K562 (cell line): ENCODE measurements around the gene C1D. TPM values are rescaled to one million over a fixed set of nuclear protein-coding genes. Genes with fewer than 3 reads are reported as not detected.

Experiments used
- CREB1 ChIP-seq, 2 experiments: sonication (generic) in 1 of 2; formaldehyde crosslinking in 1 of 2; IDR thresholded peaks; 2 replicates each; pipeline versions ENCODE4 v1.6.1 to v1.8.0; 2012 to 2022; ENCODE audit warnings: inconsistent platforms in 1 of 2, mild to moderate bottlenecking in 1 of 2, missing genetic modification reagents in 1 of 2, moderate library complexity in 1 of 2
- CXXC5 ChIP-seq: fragments of 250-450 bp; sonication (Bioruptor Pico); IDR thresholded peaks from 2 replicates; pipeline ENCODE4 v1.8.0; 2022; ENCODE audit warnings: inconsistent platforms, mild to moderate bottlenecking, moderate library complexity
- DDX20 ChIP-seq: fragments of 450-650 bp; IDR thresholded peaks from 2 replicates; pipeline ENCODE4 v1.6.1; 2016; ENCODE audit warnings: missing genetic modification characterization, low read depth, mild to moderate bottlenecking, missing compliant biosample characterization, moderate library complexity
- HDAC6 ChIP-seq: IDR thresholded peaks from 2 replicates; pipeline ENCODE4 v1.6.1; 2012; ENCODE audit warnings: low read depth, mild to moderate bottlenecking, control low read depth, inconsistent platforms, low read length, moderate library complexity
- NCOR1 ChIP-seq: fragments of 450-650 bp; IDR thresholded peaks from 2 replicates; pipeline ENCODE4 v1.6.1; 2016; ENCODE audit warnings: mild to moderate bottlenecking, moderate library complexity
- NFE2 ChIP-seq: IDR thresholded peaks from 2 replicates; pipeline ENCODE4 v1.6.1; 2014; ENCODE audit warnings: antibody characterized with exemption, low read depth
- STAT5A ChIP-seq: IDR thresholded peaks from 2 replicates; pipeline ENCODE4 v1.6.1; 2012; ENCODE audit warnings: low read length, inconsistent platforms, borderline replicate concordance
- ZBED1 ChIP-seq: IDR thresholded peaks from 2 replicates; pipeline ENCODE4 v1.6.1; 2014
- polyA plus RNA-seq, 8 experiments: library from polyadenylated mRNA; depleted of rRNA in 4 of 8; stranded (reverse) in 5 of 8; unstranded in 3 of 8; fragments of >200 nt; fragmentation: Nextera tagmentation in 2 of 8; fragmentation: Illumina TruSeq in 1 of 8; extraction: Ambion mirVana in 2 of 8; extraction: Trizol in 1 of 8; gene quantifications; 2 replicates each; pipeline versions ENCODE4 v1.2.1 to v1.2.3, GENCODE V29; 2011 to 2014; ENCODE audit warnings: inconsistent platforms in 1 of 8, missing spikeins in 1 of 8
- total RNA-seq, 7 experiments: library from RNA; depleted of rRNA in 6 of 7; stranded (reverse); fragments of >200 nt in 6 of 7; fragmentation: Illumina TruSeq in 2 of 7; extraction: Trizol in 2 of 7; gene quantifications; 2 replicates each; pipeline versions ENCODE4 v1.2.1 to v1.2.3, GENCODE V29; 2011 to 2021; ENCODE audit warnings: low replicate concordance in 1 of 7
- TF ChIP-seq, protein P1 (sequence below): sonication (generic); formaldehyde crosslinking; IDR thresholded peaks from 2 replicates; pipeline ENCODE4 v1.8.1; 2023; ENCODE audit warnings: missing genetic modification reagents, mild to moderate bottlenecking, borderline replicate concordance
- TF ChIP-seq, protein P2 (sequence below), 3 experiments: fragments of 200-800 bp in 1 of 3; fragments of 250-450 bp in 1 of 3; fragments of 450-650 bp in 1 of 3; sonication (Bioruptor Pico) in 1 of 3; sonication (Bioruptor generic) in 1 of 3; formaldehyde crosslinking in 1 of 3; IDR thresholded peaks; 2 replicates each; pipeline versions ENCODE4 v1.6.1 to v1.8.0; 2016 to 2022; ENCODE audit warnings: mild to moderate bottlenecking in 2 of 3, missing genetic modification characterization in 2 of 3, missing compliant biosample characterization in 1 of 3, moderate library complexity in 1 of 3
- TF ChIP-seq, protein P3 (sequence below), 2 experiments: fragments of 150-350 bp in 1 of 2; IDR thresholded peaks; 2 replicates each; pipeline ENCODE4 v1.6.1; 2012 to 2016; ENCODE audit warnings: low read depth in 2 of 2, low read length in 2 of 2, mild to moderate bottlenecking in 1 of 2, moderate library complexity in 1 of 2
- TF ChIP-seq, protein P4 (sequence below): sonication (generic); formaldehyde crosslinking; IDR thresholded peaks from 2 replicates; pipeline ENCODE4 v1.8.1; 2023; ENCODE audit warnings: mild to moderate bottlenecking, missing genetic modification reagents

The C1D gene
- total and polyA plus RNA-seq, 9 of the 15 experiments (the other 6 are each of a cell fraction or from before 2014, with no cell fraction given) = 33.2 to 123 (median 56.5) TPM

DNA sequence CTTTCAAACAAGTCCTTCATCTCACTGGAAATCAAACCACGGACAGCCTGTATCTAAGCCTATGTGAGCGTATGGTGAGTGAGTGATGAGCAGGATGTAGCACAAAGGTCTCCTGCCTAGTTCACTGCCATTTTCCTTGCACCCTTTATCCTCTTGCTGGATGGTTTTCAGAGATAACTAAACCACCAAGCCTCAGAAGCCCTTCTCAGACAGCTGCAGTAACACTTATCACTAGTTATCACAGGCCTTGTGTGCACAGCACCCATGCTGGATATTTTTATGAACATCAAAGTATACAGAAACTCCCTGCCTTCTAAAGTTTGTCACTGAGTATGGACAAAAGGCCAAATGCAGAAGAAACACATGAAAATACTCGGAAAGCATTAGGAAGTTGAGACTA lies 69.5 kb downstream of the C1D start (continued):
- TF ChIP-seq, protein P1, sequence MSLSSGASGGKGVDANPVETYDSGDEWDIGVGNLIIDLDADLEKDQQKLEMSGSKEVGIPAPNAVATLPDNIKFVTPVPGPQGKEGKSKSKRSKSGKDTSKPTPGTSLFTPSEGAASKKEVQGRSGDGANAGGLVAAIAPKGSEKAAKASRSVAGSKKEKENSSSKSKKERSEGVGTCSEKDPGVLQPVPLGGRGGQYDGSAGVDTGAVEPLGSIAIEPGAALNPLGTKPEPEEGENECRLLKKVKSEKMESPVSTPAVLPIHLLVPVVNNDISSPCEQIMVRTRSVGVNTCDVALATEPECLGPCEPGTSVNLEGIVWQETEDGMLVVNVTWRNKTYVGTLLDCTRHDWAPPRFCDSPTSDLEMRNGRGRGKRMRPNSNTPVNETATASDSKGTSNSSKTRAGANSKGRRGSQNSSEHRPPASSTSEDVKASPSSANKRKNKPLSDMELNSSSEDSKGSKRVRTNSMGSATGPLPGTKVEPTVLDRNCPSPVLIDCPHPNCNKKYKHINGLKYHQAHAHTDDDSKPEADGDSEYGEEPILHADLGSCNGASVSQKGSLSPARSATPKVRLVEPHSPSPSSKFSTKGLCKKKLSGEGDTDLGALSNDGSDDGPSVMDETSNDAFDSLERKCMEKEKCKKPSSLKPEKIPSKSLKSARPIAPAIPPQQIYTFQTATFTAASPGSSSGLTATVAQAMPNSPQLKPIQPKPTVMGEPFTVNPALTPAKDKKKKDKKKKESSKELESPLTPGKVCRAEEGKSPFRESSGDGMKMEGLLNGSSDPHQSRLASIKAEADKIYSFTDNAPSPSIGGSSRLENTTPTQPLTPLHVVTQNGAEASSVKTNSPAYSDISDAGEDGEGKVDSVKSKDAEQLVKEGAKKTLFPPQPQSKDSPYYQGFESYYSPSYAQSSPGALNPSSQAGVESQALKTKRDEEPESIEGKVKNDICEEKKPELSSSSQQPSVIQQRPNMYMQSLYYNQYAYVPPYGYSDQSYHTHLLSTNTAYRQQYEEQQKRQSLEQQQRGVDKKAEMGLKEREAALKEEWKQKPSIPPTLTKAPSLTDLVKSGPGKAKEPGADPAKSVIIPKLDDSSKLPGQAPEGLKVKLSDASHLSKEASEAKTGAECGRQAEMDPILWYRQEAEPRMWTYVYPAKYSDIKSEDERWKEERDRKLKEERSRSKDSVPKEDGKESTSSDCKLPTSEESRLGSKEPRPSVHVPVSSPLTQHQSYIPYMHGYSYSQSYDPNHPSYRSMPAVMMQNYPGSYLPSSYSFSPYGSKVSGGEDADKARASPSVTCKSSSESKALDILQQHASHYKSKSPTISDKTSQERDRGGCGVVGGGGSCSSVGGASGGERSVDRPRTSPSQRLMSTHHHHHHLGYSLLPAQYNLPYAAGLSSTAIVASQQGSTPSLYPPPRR = peak; percentile 56; the same call in 1 of the 2 replicates
- TF ChIP-seq, protein P2, sequence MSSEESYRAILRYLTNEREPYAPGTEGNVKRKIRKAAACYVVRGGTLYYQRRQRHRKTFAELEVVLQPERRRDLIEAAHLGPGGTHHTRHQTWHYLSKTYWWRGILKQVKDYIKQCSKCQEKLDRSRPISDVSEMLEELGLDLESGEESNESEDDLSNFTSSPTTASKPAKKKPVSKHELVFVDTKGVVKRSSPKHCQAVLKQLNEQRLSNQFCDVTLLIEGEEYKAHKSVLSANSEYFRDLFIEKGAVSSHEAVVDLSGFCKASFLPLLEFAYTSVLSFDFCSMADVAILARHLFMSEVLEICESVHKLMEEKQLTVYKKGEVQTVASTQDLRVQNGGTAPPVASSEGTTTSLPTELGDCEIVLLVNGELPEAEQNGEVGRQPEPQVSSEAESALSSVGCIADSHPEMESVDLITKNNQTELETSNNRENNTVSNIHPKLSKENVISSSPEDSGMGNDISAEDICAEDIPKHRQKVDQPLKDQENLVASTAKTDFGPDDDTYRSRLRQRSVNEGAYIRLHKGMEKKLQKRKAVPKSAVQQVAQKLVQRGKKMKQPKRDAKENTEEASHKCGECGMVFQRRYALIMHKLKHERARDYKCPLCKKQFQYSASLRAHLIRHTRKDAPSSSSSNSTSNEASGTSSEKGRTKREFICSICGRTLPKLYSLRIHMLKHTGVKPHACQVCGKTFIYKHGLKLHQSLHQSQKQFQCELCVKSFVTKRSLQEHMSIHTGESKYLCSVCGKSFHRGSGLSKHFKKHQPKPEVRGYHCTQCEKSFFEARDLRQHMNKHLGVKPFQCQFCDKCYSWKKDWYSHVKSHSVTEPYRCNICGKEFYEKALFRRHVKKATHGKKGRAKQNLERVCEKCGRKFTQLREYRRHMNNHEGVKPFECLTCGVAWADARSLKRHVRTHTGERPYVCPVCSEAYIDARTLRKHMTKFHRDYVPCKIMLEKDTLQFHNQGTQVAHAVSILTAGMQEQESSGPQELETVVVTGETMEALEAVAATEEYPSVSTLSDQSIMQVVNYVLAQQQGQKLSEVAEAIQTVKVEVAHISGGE (CRISPR knock-in tag; IDR thresholded peaks at IDR 0.05) = 0 out of 6 replicates have a peak, but pooled peaks of 1 of the 3 experiments have one; percentile 44
- TF ChIP-seq CREB1 (IDR thresholded peaks at IDR 0.05) (peak; percentile 40; the same call in 1 of the 2 replicates), CREB1 (CRISPR knock-in tag; IDR thresholded peaks at IDR 0.05) (no peak), NFE2 (peak; percentile 4; the same call in 1 of the 2 replicates), NCOR1 (peak; percentile 95), STAT5A (peak; percentile 87), HDAC6 (no peak), DDX20 (tag) (no peak), CXXC5 (CRISPR knock-in tag) (peak; percentile 45), ZBED1 (peak; percentile 72; the same call in 1 of the 2 replicates)
- TF ChIP-seq, protein P3, sequence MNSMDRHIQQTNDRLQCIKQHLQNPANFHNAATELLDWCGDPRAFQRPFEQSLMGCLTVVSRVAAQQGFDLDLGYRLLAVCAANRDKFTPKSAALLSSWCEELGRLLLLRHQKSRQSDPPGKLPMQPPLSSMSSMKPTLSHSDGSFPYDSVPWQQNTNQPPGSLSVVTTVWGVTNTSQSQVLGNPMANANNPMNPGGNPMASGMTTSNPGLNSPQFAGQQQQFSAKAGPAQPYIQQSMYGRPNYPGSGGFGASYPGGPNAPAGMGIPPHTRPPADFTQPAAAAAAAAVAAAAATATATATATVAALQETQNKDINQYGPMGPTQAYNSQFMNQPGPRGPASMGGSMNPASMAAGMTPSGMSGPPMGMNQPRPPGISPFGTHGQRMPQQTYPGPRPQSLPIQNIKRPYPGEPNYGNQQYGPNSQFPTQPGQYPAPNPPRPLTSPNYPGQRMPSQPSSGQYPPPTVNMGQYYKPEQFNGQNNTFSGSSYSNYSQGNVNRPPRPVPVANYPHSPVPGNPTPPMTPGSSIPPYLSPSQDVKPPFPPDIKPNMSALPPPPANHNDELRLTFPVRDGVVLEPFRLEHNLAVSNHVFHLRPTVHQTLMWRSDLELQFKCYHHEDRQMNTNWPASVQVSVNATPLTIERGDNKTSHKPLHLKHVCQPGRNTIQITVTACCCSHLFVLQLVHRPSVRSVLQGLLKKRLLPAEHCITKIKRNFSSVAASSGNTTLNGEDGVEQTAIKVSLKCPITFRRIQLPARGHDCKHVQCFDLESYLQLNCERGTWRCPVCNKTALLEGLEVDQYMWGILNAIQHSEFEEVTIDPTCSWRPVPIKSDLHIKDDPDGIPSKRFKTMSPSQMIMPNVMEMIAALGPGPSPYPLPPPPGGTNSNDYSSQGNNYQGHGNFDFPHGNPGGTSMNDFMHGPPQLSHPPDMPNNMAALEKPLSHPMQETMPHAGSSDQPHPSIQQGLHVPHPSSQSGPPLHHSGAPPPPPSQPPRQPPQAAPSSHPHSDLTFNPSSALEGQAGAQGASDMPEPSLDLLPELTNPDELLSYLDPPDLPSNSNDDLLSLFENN (IDR thresholded peaks at IDR 0.05; ENCODE audit: low read depth in 2 of 2, low read length in 2 of 2) = peak in 1 of 2 experiments; percentile 88; a peak in 2 of 4 replicates
- TF ChIP-seq, protein P4, sequence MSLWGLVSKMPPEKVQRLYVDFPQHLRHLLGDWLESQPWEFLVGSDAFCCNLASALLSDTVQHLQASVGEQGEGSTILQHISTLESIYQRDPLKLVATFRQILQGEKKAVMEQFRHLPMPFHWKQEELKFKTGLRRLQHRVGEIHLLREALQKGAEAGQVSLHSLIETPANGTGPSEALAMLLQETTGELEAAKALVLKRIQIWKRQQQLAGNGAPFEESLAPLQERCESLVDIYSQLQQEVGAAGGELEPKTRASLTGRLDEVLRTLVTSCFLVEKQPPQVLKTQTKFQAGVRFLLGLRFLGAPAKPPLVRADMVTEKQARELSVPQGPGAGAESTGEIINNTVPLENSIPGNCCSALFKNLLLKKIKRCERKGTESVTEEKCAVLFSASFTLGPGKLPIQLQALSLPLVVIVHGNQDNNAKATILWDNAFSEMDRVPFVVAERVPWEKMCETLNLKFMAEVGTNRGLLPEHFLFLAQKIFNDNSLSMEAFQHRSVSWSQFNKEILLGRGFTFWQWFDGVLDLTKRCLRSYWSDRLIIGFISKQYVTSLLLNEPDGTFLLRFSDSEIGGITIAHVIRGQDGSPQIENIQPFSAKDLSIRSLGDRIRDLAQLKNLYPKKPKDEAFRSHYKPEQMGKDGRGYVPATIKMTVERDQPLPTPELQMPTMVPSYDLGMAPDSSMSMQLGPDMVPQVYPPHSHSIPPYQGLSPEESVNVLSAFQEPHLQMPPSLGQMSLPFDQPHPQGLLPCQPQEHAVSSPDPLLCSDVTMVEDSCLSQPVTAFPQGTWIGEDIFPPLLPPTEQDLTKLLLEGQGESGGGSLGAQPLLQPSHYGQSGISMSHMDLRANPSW (CRISPR knock-in tag) = no peak
